Right lobe of liver (tissue), 4 donors: ENCODE results near the gene RHOC.

Experiments
- CTCF ChIP-seq, 4 donors: fragments of 200-600 bp in 3 of 4; fragments of 450-650 bp in 1 of 4; IDR thresholded peaks; one replicate each; pipeline versions ENCODE4 v1.5.1 to v1.8.0; 2016 to 2022; ENCODE audit warnings: antibody characterized with exemption in 4 of 4, mild to moderate bottlenecking in 2 of 4
- POLR2A ChIP-seq: fragments of 450-650 bp; IDR thresholded peaks from one replicate; pipeline ENCODE4 v1.6.1; 2017; ENCODE audit warnings: antibody characterized with exemption, mild to moderate bottlenecking
- donor health status: DM: no; HTN: no; CAD: no.
- donor health status: DM: no; HTN: no; CAD: no.
- donor health status: DM: no; HTN: yes; CAD: no.

GRCh38 chr1:112721966-112722524, 15.1 kb upstream of the RHOC start:
- no peak for TF ChIP-seq POLR2A
- no peak for TF ChIP-seq CTCF (IDR thresholded peaks at IDR 0.05)
